HEK293 (cell line): ENCODE measurements around the gene RCOR2.

Experiments
- CTCF ChIA-PET: fragments of 350-600 bp; formaldehyde crosslinking; extraction: SDS; loops from one replicate; lab custom pipeline; 2021; ENCODE audit warnings: antibody characterized with exemption; lab: Yijun Ruan, JAX
- POLR2A ChIA-PET: fragments of 300-600 bp; formaldehyde crosslinking; extraction: SDS; loops from one replicate; lab custom pipeline; 2020; ENCODE audit warnings: antibody characterized with exemption, inconsistent platforms; lab: Yijun Ruan, JAX
- H3K27ac ChIP-seq: fragments of 200-500 bp; sonication (Bioruptor generic); 2 replicates; pipeline ENCODE4 v1.5.1; 2014; ENCODE audit warnings: low read depth, low read length, control low read depth, inconsistent platforms; ENCODE audit errors: extremely low read depth
- H3K36me3 ChIP-seq, 2 experiments: fragments of 200-500 bp in 1 of 2; sonication (Bioruptor generic) in 1 of 2; 1 replicate in 1 of 2; 2 replicates in 1 of 2; pipeline ENCODE4 v1.5.1; 2014 to 2017; ENCODE audit warnings: inconsistent platforms in 2 of 2, low read length in 2 of 2; ENCODE audit not compliant: control insufficient read depth in 2 of 2, insufficient read depth in 1 of 2
- H3K4me1 ChIP-seq: fragments of 200-500 bp; sonication (Bioruptor generic); 2 replicates; pipeline ENCODE4 v1.5.1; 2014; ENCODE audit warnings: mild to moderate bottlenecking, low read length, inconsistent platforms; ENCODE audit not compliant: control insufficient read depth, insufficient read depth
- H3K4me3 ChIP-seq: 2 replicates; pipeline ENCODE4 v1.5.1; 2011; ENCODE audit warnings: low read depth, mild to moderate bottlenecking, control low read depth, low read length, moderate library complexity
- H3K9me3 ChIP-seq: fragments of 200-500 bp; sonication (Bioruptor generic); 2 replicates; pipeline ENCODE4 v1.5.1; 2014; ENCODE audit warnings: low read depth, low read length, inconsistent platforms; ENCODE audit not compliant: control insufficient read depth, insufficient read depth
- BCL11A ChIP-seq: fragments of 450-650 bp; formaldehyde crosslinking; IDR thresholded peaks from 2 replicates; pipeline ENCODE4 v1.5.1; 2016; ENCODE audit warnings: low read depth, missing biosample characterization, missing genetic modification characterization
- MEIS1 ChIP-seq: sonication (generic); formaldehyde crosslinking; IDR thresholded peaks from 2 replicates; pipeline ENCODE4 v1.8.1; 2022; ENCODE audit warnings: missing genetic modification reagents, mild to moderate bottlenecking, borderline replicate concordance
- TSHZ1 ChIP-seq: fragments of 450-650 bp; formaldehyde crosslinking; IDR thresholded peaks from 2 replicates; pipeline ENCODE4 v1.5.1; 2016; ENCODE audit warnings: missing biosample characterization, missing genetic modification characterization, borderline replicate concordance
- WT1 ChIP-seq: fragments of 450-650 bp; formaldehyde crosslinking; IDR thresholded peaks from 2 replicates; pipeline ENCODE4 v1.5.1; 2016; ENCODE audit warnings: missing biosample characterization, missing genetic modification characterization
- ZBTB21 ChIP-seq: fragments of 450-650 bp; formaldehyde crosslinking; IDR thresholded peaks from 2 replicates; pipeline ENCODE4 v1.5.1; 2017; ENCODE audit warnings: missing biosample characterization, missing genetic modification characterization
- ZNF10 ChIP-seq: fragments of 450-650 bp; formaldehyde crosslinking; IDR thresholded peaks from 2 replicates; pipeline ENCODE4 v1.5.1; 2017; ENCODE audit warnings: missing biosample characterization, missing genetic modification characterization
- ZNF133 ChIP-seq: fragments of 450-650 bp; formaldehyde crosslinking; IDR thresholded peaks from 2 replicates; pipeline ENCODE4 v1.5.1; 2016; ENCODE audit warnings: missing biosample characterization, missing genetic modification characterization
- ZNF138 ChIP-seq: fragments of 450-650 bp; formaldehyde crosslinking; IDR thresholded peaks from 2 replicates; pipeline ENCODE4 v1.5.1; 2016; ENCODE audit warnings: missing biosample characterization, missing genetic modification characterization, borderline replicate concordance
- ZNF157 ChIP-seq: fragments of 450-650 bp; formaldehyde crosslinking; IDR thresholded peaks from 2 replicates; pipeline ENCODE4 v1.5.1; 2016; ENCODE audit warnings: missing biosample characterization, missing genetic modification characterization
- ZNF202 ChIP-seq: fragments of 450-650 bp; formaldehyde crosslinking; IDR thresholded peaks from 2 replicates; pipeline ENCODE4 v1.5.1; 2016; ENCODE audit warnings: missing biosample characterization, missing genetic modification characterization, borderline replicate concordance
- ZNF350 ChIP-seq: fragments of 450-650 bp; formaldehyde crosslinking; IDR thresholded peaks from 2 replicates; pipeline ENCODE4 v1.5.0; 2017; ENCODE audit warnings: missing biosample characterization, mild to moderate bottlenecking, missing genetic modification characterization
- ZNF354C ChIP-seq: fragments of 450-650 bp; formaldehyde crosslinking; IDR thresholded peaks from 2 replicates; pipeline ENCODE4 v1.5.1; 2016; ENCODE audit warnings: missing biosample characterization, missing genetic modification characterization, low read depth, borderline replicate concordance
- ZNF558 ChIP-seq: fragments of 450-650 bp; formaldehyde crosslinking; IDR thresholded peaks from 2 replicates; pipeline ENCODE4 v1.5.1; 2016; ENCODE audit warnings: missing biosample characterization, missing genetic modification characterization
- ZNF600 ChIP-seq: fragments of 450-650 bp; formaldehyde crosslinking; IDR thresholded peaks from 2 replicates; pipeline ENCODE4 v1.5.1; 2016; ENCODE audit warnings: missing biosample characterization, missing genetic modification characterization
- ZSCAN16 ChIP-seq: fragments of 450-650 bp; formaldehyde crosslinking; IDR thresholded peaks from 2 replicates; pipeline ENCODE4 v1.5.1; 2016; ENCODE audit warnings: missing biosample characterization, missing genetic modification characterization
- ZSCAN18 ChIP-seq: fragments of 450-650 bp; formaldehyde crosslinking; IDR thresholded peaks from 2 replicates; pipeline ENCODE4 v1.5.1; 2016; ENCODE audit warnings: missing biosample characterization, missing genetic modification characterization
- TF ChIP-seq, protein P1 (sequence below): fragments of 450-650 bp; IDR thresholded peaks from 2 replicates; pipeline ENCODE4 v1.5.1; 2018; ENCODE audit warnings: missing biosample characterization, mild to moderate bottlenecking, missing genetic modification characterization
- TF ChIP-seq, protein P2 (sequence below): fragments of 450-650 bp; formaldehyde crosslinking; IDR thresholded peaks from 2 replicates; pipeline ENCODE4 v1.5.1; 2017; ENCODE audit warnings: missing biosample characterization, missing genetic modification characterization
- TF ChIP-seq, protein P3 (sequence below): fragments of 450-650 bp; formaldehyde crosslinking; IDR thresholded peaks from 2 replicates; pipeline ENCODE4 v1.5.1; 2016; ENCODE audit warnings: missing biosample characterization, missing genetic modification characterization
- TF ChIP-seq, protein P4 (sequence below): fragments of 450-650 bp; formaldehyde crosslinking; IDR thresholded peaks from 2 replicates; pipeline ENCODE4 v1.5.1; 2016; ENCODE audit warnings: missing biosample characterization, missing genetic modification characterization, low read depth

RCOR2 gene

DNA sequence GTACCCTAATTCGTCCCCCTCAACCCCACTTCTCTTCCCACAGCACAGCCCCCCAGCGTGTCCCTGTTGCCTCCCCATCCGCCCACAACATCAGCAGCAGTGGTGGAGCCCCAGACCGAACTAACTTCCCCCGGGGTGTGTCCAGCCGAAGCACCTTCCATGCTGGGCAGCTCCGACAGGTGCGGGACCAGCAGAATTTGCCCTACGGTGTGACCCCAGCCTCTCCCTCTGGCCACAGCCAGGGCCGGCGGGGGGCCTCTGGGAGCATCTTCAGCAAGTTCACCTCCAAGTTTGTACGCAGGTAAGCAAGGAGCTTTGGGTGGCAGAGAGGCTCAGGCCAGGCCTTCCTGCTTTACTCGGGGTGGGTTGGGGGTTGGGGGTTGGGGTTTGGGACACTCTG lies 12.2 kb downstream of the RCOR2 start:
- TF ChIP-seq ZNF202, result no peak
- Histone ChIP-seq H3K4me1 (no peaks in the 10 kb centered on the region), H3K36me3 (peaks cover 0 to 80% of the 10 kb centered on the region in 2 experiments; a peak in 1 of 3 replicates), H3K9me3 (no peaks in the 10 kb centered on the region), H3K27ac (no peak overlapping the region), H3K4me3 (no peak overlapping the region)
- ChIA-PET POLR2A (no interaction called here), CTCF (no interaction called here)

- no peak overlapping the region for H3K4me3 ChIP-seq
- ChIA-PET CTCF (interaction anchor here (1.7 kb wide), 1 partner anchor 41 kb away, joined by 4 read pairs; no protein-coding TSS in a partner anchor), POLR2A (no interaction called here)
- H3K27ac ChIP-seq, result no peak overlapping the region
- H3K36me3 ChIP-seq, result peaks cover 3 to 87% of the 10 kb centered on the region in 2 experiments; a peak in 2 of 3 replicates
- TF ChIP-seq ZSCAN18 (no peak), TSHZ1 (no peak), WT1 (tag by site-specific recombination) (no peak), ZNF350 (tag by site-specific recombination) (no peak), ZSCAN16 (tag by site-specific recombination) (no peak), BCL11A (no peak), ZBTB21 (tag by site-specific recombination) (no peak), ZNF600 (tag by site-specific recombination) (no peak), ZNF558 (no peak), ZNF133 (no peak), ZNF354C (no peak), MEIS1 (CRISPR knock-in tag) (no peak), ZNF10 (tag by site-specific recombination) (no peak), ZNF157 (tag by site-specific recombination) (no peak), ZNF138 (no peak)
- TF ChIP-seq, protein P1, sequence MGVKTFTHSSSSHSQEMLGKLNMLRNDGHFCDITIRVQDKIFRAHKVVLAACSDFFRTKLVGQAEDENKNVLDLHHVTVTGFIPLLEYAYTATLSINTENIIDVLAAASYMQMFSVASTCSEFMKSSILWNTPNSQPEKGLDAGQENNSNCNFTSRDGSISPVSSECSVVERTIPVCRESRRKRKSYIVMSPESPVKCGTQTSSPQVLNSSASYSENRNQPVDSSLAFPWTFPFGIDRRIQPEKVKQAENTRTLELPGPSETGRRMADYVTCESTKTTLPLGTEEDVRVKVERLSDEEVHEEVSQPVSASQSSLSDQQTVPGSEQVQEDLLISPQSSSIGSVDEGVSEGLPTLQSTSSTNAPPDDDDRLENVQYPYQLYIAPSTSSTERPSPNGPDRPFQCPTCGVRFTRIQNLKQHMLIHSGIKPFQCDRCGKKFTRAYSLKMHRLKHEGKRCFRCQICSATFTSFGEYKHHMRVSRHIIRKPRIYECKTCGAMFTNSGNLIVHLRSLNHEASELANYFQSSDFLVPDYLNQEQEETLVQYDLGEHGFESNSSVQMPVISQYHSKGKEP (tag by site-specific recombination), result no peak
- TF ChIP-seq, protein P2, sequence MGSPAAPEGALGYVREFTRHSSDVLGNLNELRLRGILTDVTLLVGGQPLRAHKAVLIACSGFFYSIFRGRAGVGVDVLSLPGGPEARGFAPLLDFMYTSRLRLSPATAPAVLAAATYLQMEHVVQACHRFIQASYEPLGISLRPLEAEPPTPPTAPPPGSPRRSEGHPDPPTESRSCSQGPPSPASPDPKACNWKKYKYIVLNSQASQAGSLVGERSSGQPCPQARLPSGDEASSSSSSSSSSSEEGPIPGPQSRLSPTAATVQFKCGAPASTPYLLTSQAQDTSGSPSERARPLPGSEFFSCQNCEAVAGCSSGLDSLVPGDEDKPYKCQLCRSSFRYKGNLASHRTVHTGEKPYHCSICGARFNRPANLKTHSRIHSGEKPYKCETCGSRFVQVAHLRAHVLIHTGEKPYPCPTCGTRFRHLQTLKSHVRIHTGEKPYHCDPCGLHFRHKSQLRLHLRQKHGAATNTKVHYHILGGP (tag by site-specific recombination), result no peak
- TF ChIP-seq, protein P3, sequence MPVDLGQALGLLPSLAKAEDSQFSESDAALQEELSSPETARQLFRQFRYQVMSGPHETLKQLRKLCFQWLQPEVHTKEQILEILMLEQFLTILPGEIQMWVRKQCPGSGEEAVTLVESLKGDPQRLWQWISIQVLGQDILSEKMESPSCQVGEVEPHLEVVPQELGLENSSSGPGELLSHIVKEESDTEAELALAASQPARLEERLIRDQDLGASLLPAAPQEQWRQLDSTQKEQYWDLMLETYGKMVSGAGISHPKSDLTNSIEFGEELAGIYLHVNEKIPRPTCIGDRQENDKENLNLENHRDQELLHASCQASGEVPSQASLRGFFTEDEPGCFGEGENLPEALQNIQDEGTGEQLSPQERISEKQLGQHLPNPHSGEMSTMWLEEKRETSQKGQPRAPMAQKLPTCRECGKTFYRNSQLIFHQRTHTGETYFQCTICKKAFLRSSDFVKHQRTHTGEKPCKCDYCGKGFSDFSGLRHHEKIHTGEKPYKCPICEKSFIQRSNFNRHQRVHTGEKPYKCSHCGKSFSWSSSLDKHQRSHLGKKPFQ (tag by site-specific recombination), result no peak
- TF ChIP-seq, protein P4, sequence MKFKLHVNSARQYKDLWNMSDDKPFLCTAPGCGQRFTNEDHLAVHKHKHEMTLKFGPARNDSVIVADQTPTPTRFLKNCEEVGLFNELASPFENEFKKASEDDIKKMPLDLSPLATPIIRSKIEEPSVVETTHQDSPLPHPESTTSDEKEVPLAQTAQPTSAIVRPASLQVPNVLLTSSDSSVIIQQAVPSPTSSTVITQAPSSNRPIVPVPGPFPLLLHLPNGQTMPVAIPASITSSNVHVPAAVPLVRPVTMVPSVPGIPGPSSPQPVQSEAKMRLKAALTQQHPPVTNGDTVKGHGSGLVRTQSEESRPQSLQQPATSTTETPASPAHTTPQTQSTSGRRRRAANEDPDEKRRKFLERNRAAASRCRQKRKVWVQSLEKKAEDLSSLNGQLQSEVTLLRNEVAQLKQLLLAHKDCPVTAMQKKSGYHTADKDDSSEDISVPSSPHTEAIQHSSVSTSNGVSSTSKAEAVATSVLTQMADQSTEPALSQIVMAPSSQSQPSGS, result no peak
- H3K4me1 ChIP-seq, result no peaks in the 10 kb centered on the region
- H3K9me3 ChIP-seq, result no peaks in the 10 kb centered on the region
Observed at GRCh38 chr11:63903884-63904283, 13.1 kb downstream of the RCOR2 start.
